CD1c-positive myeloid dendritic cell (primary cell): ENCODE results near the gene GREM1.

ENCODE experiments used
- DNase-seq: peaks from one replicate; pipeline ENCODE4 v3.0.0-alpha.2; 2016; ENCODE audit errors: extremely low spot score

Gene GREM1

GRCh38 chr15:32730677-32731654 is 13.2 kb downstream of the GREM1 start:
- no peak for DNase-seq

- no peak for DNase-seq
These were observed 14.9 kb downstream of the GREM1 start for GRCh38 chr15:32732574-32733157.

- no peak for DNase-seq
These were observed 15.5 kb downstream of the GREM1 start for GRCh38 chr15:32733281-32733680.

- no peak for DNase-seq
These were observed 18.3 kb downstream of the GREM1 start for GRCh38 chr15:32735989-32736700.

GRCh38 chr15:32736701-32737061 is 18.9 kb downstream of the GREM1 start:
- DNase-seq, result no peak

GRCh38 chr15:32737304-32737703 is 19.5 kb downstream of the GREM1 start:
- no peak for DNase-seq

- DNase-seq, result no peak
These were observed 20.9 kb downstream of the GREM1 start for GRCh38 chr15:32738666-32739065.

- no peak for DNase-seq
These were observed 21.8 kb downstream of the GREM1 start for GRCh38 chr15:32739522-32740063.

- DNase-seq, result no peak
These were observed 25.8 kb downstream of the GREM1 start for GRCh38 chr15:32743411-32744140.

- no peak for DNase-seq
These were observed 28.5 kb downstream of the GREM1 start for GRCh38 chr15:32746116-32746857.

GRCh38 chr15:32747921-32748342 is 30.1 kb downstream of the GREM1 start:
- DNase-seq, result no peak

- no peak for DNase-seq
These were observed 33.2 kb downstream of the GREM1 start for GRCh38 chr15:32750979-32751378.

GRCh38 chr15:32757426-32757825 is 39.6 kb downstream of the GREM1 start:
- no peak for DNase-seq

- DNase-seq, result no peak
These were observed 45.5 kb downstream of the GREM1 start for GRCh38 chr15:32763295-32763694.

GRCh38 chr15:32765236-32765635 is 47.4 kb downstream of the GREM1 start:
- no peak for DNase-seq

- no peak for DNase-seq
These were observed 48.3 kb downstream of the GREM1 start for GRCh38 chr15:32766101-32766500.

GRCh38 chr15:32767236-32767635 is 49.4 kb downstream of the GREM1 start:
- no peak for DNase-seq

GRCh38 chr15:32774022-32774421 is 56.2 kb downstream of the GREM1 start:
- no peak for DNase-seq

GRCh38 chr15:32775103-32775502 is 57.3 kb downstream of the GREM1 start:
- DNase-seq, result no peak

- DNase-seq, result no peak
These were observed 60.8 kb downstream of the GREM1 start for GRCh38 chr15:32778391-32779176.
